ENCODE results near the gene KCNG2.

The KCNG2 gene

GRCh38 chr18:79786304-79786703, 11.4 kb upstream of the KCNG2 start:
- no peak for DNase-seq

- DNase-seq = no peak
Observed at GRCh38 chr18:79786786-79787526, 10.8 kb upstream of the KCNG2 start.

- DNase-seq = no peak
Observed at GRCh38 chr18:79787527-79787864, 10.2 kb upstream of the KCNG2 start.

GRCh38 chr18:79787865-79788733, 9.6 kb upstream of the KCNG2 start:
- DNase-seq = no peak

- DNase-seq = no peak
Observed at GRCh38 chr18:79788734-79789085, 9.0 kb upstream of the KCNG2 start.

- no peak for DNase-seq
Observed at GRCh38 chr18:79789091-79789891, 8.4 kb upstream of the KCNG2 start.

GRCh38 chr18:79789901-79790890, 7.5 kb upstream of the KCNG2 start:
- DNase-seq = no peak

GRCh38 chr18:79790996-79791972, 6.5 kb upstream of the KCNG2 start:
- DNase-seq = no peak

- no peak for DNase-seq
Observed at GRCh38 chr18:79792096-79792987, 5.4 kb upstream of the KCNG2 start.

- DNase-seq = no peak
Observed at GRCh38 chr18:79792988-79793355, 4.8 kb upstream of the KCNG2 start.

- DNase-seq = no peak
Observed at GRCh38 chr18:79794846-79795245, 2.9 kb upstream of the KCNG2 start.

- no peak for DNase-seq
Observed at GRCh38 chr18:79795446-79795845, 2.3 kb upstream of the KCNG2 start.

GRCh38 chr18:79796016-79796415, 1.7 kb upstream of the KCNG2 start:
- DNase-seq = no peak

GRCh38 chr18:79796531-79797405, 970 bp upstream of the KCNG2 start:
- DNase-seq = no peak

- no peak for DNase-seq
Observed at GRCh38 chr18:79798346-79798998, 734 bp downstream of the KCNG2 start.

GRCh38 chr18:79798999-79799370, 1.2 kb downstream of the KCNG2 start:
- DNase-seq = no peak

GRCh38 chr18:79799619-79800370, 2.1 kb downstream of the KCNG2 start:
- no peak for DNase-seq
